PC-9 (cell line): ENCODE results near the gene LAMC2.

Experiments
- EZH2 ChIP-seq: fragments of 200-600 bp; sonication (generic); IDR thresholded peaks from 2 replicates; pipeline ENCODE4 v1.8.0; 2017; ENCODE audit warnings: antibody characterized with exemption, low read depth
- TF ChIP-seq, protein P1 (sequence below): fragments of 200-600 bp; sonication (generic); conservative IDR thresholded peaks from 2 replicates; pipeline ENCODE4 v1.6.1; 2017; ENCODE audit warnings: mixed run types, antibody characterized with exemption, mild to moderate bottlenecking, moderate library complexity

DNA sequence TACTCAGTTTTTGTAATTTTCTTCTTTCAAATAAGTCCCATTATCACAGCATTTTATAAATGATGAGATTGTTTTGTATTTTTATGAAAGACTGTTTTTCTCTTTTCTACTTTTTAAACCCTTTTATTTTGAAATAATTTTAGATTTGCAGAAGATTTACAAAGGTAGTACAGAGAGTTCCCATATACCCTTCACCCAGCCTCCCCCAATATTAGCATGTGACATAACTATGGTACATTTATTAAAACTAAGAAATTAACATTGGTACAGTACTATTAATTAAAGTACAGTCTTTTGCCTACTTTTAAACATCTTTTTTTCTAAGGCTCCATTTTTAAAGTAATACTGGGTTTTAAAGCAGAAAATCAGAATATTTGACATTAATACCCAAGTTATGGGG, 35.6 kb upstream of the LAMC2 start:
- TF ChIP-seq, protein P1, sequence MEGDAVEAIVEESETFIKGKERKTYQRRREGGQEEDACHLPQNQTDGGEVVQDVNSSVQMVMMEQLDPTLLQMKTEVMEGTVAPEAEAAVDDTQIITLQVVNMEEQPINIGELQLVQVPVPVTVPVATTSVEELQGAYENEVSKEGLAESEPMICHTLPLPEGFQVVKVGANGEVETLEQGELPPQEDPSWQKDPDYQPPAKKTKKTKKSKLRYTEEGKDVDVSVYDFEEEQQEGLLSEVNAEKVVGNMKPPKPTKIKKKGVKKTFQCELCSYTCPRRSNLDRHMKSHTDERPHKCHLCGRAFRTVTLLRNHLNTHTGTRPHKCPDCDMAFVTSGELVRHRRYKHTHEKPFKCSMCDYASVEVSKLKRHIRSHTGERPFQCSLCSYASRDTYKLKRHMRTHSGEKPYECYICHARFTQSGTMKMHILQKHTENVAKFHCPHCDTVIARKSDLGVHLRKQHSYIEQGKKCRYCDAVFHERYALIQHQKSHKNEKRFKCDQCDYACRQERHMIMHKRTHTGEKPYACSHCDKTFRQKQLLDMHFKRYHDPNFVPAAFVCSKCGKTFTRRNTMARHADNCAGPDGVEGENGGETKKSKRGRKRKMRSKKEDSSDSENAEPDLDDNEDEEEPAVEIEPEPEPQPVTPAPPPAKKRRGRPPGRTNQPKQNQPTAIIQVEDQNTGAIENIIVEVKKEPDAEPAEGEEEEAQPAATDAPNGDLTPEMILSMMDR: no peak
- TF ChIP-seq EZH2: no peak
